ENCODE data around the gene DNMT1. TPM values are rescaled to one million over a fixed set of nuclear protein-coding genes. Genes with fewer than 3 reads are reported as not detected.

The DNMT1 gene
- polyA plus RNA-seq, 1 donor (not counting 4 experiments of a cell fraction or from before 2014, with no cell fraction given): 52.0 TPM

DNA sequence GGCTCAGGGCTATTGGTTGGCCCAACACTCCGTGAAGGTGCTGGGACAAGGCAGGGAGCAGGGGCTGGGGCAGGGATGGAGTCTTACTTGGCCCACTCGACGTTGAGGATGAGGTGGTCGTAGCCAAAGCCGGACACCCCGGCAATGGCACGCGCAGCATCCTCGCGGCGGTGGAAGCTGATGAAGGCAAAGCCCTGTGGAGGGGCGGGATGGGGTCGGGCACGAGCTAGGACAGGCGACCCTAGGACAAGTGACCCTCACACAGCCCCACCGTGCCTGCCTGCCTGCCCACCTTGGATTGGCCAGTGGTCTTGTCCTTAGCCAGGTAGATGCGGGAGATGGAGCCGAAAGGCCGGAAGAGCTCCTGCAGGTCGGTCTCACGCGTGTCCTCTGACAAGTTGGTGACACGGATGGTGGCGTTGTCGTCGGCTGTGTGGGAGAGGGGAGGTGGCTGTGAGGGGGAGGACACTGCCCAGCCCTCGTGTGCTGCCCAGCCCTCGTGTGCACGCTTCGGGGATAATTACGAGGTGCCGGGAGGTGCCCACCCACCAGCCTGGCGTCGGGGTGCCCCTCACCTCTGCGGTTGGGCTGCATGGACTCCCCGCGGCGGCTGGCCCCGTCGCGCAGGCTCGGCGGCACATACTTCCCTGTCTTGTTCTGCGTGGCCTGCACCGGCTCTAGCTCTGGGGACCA lies 79.2 kb downstream of the DNMT1 start:
- Histone ChIP-seq H2AFZ (ENCODE audit: control insufficient read depth, low read length) (no peak overlapping the region), H3K79me2 (ENCODE audit: control insufficient read depth, insufficient read depth, low read length) (peaks cover 28% of the 10 kb centered on the region), H3K4me2 (ENCODE audit: control insufficient read depth, extremely low read depth, insufficient read depth, low read depth, low read length) (no peak overlapping the region), H3K9ac (ENCODE audit: control insufficient read depth, extremely low read depth, insufficient read depth, low read length) (no peak overlapping the region), H3K27ac (ENCODE audit: control insufficient read depth, insufficient read depth, low read length) (no peak overlapping the region), H3K9me3 (ENCODE audit: control insufficient read depth, low read depth, low read length) (no peaks in the 10 kb centered on the region), H4K20me1 (ENCODE audit: control insufficient read depth, extremely low read depth, insufficient read depth, low read length) (peaks cover 13% of the 10 kb centered on the region), H3K27me3 (ENCODE audit: control insufficient read depth, extremely low read depth, insufficient read depth, low read length) (no peaks in the 10 kb centered on the region), H3K36me3 (ENCODE audit: control insufficient read depth in 2 of 2, extremely low read depth in 1 of 2, insufficient read depth in 2 of 2, low read length in 2 of 2) (peaks cover 28 to 41% of the 10 kb centered on the region in 2 experiments), H3K9me1 (ENCODE audit: control insufficient read depth, extremely low read depth, insufficient read depth, low read length) (no peaks in the 10 kb centered on the region), H3K4me3 (ENCODE audit: control insufficient read depth in 2 of 3, extremely low read depth in 1 of 3, insufficient read depth in 2 of 3, low read depth in 1 of 3, low read length in 3 of 3) (no peak overlapping the region), H3K4me1 (ENCODE audit: control insufficient read depth, extremely low read depth, insufficient read depth, low read length) (peaks cover 12% of the 10 kb centered on the region)
- dilution Hi-C loops (cut with MboI; ENCODE audit: extremely low pct_ligation_motif_present, low sequenced_read_pairs): no loop called here
- FAIRE-seq (no peak), DNase-seq (ENCODE audit: low read depth, low spot score) (no peak)
- TF ChIP-seq, protein P1, sequence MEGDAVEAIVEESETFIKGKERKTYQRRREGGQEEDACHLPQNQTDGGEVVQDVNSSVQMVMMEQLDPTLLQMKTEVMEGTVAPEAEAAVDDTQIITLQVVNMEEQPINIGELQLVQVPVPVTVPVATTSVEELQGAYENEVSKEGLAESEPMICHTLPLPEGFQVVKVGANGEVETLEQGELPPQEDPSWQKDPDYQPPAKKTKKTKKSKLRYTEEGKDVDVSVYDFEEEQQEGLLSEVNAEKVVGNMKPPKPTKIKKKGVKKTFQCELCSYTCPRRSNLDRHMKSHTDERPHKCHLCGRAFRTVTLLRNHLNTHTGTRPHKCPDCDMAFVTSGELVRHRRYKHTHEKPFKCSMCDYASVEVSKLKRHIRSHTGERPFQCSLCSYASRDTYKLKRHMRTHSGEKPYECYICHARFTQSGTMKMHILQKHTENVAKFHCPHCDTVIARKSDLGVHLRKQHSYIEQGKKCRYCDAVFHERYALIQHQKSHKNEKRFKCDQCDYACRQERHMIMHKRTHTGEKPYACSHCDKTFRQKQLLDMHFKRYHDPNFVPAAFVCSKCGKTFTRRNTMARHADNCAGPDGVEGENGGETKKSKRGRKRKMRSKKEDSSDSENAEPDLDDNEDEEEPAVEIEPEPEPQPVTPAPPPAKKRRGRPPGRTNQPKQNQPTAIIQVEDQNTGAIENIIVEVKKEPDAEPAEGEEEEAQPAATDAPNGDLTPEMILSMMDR (optimal IDR thresholded peaks at IDR 0.05 in 1 of 3, IDR thresholded peaks at IDR 0.05 in 1 of 3, conservative IDR thresholded peaks at IDR 0.05 in 1 of 3; ENCODE audit: extremely low read depth in 1 of 3, insufficient read depth in 2 of 3, low read length in 3 of 3): no peak
- no peak for TF ChIP-seq EZH2 (IDR thresholded peaks at IDR 0.05; ENCODE audit: low read length)

DNA sequence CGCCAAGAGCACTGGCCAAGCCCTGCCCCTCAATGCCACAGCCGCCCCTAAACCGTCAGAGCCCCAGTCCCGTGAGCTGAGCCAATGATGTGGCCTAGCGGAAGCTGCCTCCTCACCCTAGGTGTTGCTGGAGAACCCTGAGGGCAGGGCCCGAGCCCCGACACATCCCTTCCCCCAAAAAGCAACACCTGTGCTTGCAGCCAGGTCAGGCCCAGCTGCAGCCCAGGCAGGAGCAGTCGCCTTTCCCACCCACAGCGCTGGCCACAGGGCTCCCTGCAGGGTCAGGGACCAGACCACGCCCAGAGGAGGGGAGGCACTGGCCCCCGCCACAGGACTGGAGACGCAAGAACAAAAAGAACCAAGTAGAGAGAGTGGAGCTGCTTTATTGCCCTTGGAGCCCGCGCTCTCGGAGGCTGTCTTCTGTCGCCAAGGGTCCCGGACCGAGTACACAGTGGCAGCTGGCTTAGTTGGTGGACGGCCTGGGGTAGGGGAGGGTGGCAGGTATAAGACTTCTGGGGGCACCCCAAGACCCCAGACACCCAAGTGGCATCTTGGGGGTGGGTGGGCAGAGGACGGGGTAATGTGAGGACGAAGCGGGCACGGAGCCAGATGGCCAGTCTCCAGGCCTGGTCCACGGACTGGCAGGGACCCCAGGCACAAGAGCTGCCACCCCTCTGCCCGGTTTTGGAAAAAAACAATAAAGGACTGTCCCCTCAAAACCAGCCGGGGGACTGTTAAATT lies 79.9 kb downstream of the DNMT1 start:
- Histone ChIP-seq H2AFZ (ENCODE audit: control insufficient read depth, low read length) (no peak overlapping the region), H3K9me1 (ENCODE audit: control insufficient read depth, extremely low read depth, insufficient read depth, low read length) (no peaks in the 10 kb centered on the region), H3K27ac (ENCODE audit: control insufficient read depth, insufficient read depth, low read length) (no peak overlapping the region), H3K4me1 (ENCODE audit: control insufficient read depth, extremely low read depth, insufficient read depth, low read length) (peaks cover 8% of the 10 kb centered on the region), H3K4me3 (ENCODE audit: control insufficient read depth in 2 of 3, extremely low read depth in 1 of 3, insufficient read depth in 2 of 3, low read depth in 1 of 3, low read length in 3 of 3) (no peak overlapping the region), H3K9me3 (ENCODE audit: control insufficient read depth, low read depth, low read length) (no peaks in the 10 kb centered on the region), H3K4me2 (ENCODE audit: control insufficient read depth, extremely low read depth, insufficient read depth, low read depth, low read length) (no peak overlapping the region), H4K20me1 (ENCODE audit: control insufficient read depth, extremely low read depth, insufficient read depth, low read length) (peaks cover 13% of the 10 kb centered on the region), H3K36me3 (ENCODE audit: control insufficient read depth in 2 of 2, extremely low read depth in 1 of 2, insufficient read depth in 2 of 2, low read length in 2 of 2) (peaks cover 28 to 46% of the 10 kb centered on the region in 2 experiments), H3K9ac (ENCODE audit: control insufficient read depth, extremely low read depth, insufficient read depth, low read length) (no peak overlapping the region), H3K27me3 (ENCODE audit: control insufficient read depth, extremely low read depth, insufficient read depth, low read length) (no peaks in the 10 kb centered on the region), H3K79me2 (ENCODE audit: control insufficient read depth, insufficient read depth, low read length) (peaks cover 32% of the 10 kb centered on the region)
- dilution Hi-C loops (cut with MboI; ENCODE audit: extremely low pct_ligation_motif_present, low sequenced_read_pairs): no loop called here
- TF ChIP-seq EZH2 (IDR thresholded peaks at IDR 0.05; ENCODE audit: low read length): no peak
- TF ChIP-seq, protein P1 (optimal IDR thresholded peaks at IDR 0.05 in 1 of 3, IDR thresholded peaks at IDR 0.05 in 1 of 3, conservative IDR thresholded peaks at IDR 0.05 in 1 of 3; ENCODE audit: extremely low read depth in 1 of 3, insufficient read depth in 2 of 3, low read length in 3 of 3): no peak
- FAIRE-seq (no peak), DNase-seq (ENCODE audit: low read depth, low spot score) (no peak)
